SH-SY5Y (cell line): ENCODE results near the gene GPR68.

Source experiments
- GATA2 ChIP-seq: IDR thresholded peaks from 2 replicates; pipeline ENCODE4 v1.6.1; 2011; ENCODE audit warnings: mild to moderate bottlenecking, low read depth, low read length
- GATA3 ChIP-seq: IDR thresholded peaks from 2 replicates; pipeline ENCODE4 v1.6.1; 2011; ENCODE audit warnings: low read depth, mild to moderate bottlenecking, low read length, moderate library complexity

- TF ChIP-seq GATA3 = no peak
- no peak for TF ChIP-seq GATA2
Observed at GRCh38 chr14:91271639-91272038, 27.1 kb upstream of the GPR68 start.
